A673 (cell line): ENCODE results near the gene SLC31A2.

Experiments
- EZH2 ChIP-seq: fragments of 200-600 bp; sonication (generic); IDR thresholded peaks from 2 replicates; pipeline ENCODE4 v1.6.1; 2017; ENCODE audit warnings: borderline replicate concordance, low read depth, mild to moderate bottlenecking, mixed read lengths, antibody characterized with exemption, low read length; ENCODE audit not compliant: poor library complexity, severe bottlenecking
- TF ChIP-seq, protein P1 (sequence below): fragments of 300-800, 200-600 bp; sonication (generic); conservative IDR thresholded peaks from 2 replicates; pipeline ENCODE4 v1.5.1; 2017; ENCODE audit warnings: low read depth, mild to moderate bottlenecking, antibody characterized with exemption, low read length, moderate library complexity, mixed read lengths

DNA sequence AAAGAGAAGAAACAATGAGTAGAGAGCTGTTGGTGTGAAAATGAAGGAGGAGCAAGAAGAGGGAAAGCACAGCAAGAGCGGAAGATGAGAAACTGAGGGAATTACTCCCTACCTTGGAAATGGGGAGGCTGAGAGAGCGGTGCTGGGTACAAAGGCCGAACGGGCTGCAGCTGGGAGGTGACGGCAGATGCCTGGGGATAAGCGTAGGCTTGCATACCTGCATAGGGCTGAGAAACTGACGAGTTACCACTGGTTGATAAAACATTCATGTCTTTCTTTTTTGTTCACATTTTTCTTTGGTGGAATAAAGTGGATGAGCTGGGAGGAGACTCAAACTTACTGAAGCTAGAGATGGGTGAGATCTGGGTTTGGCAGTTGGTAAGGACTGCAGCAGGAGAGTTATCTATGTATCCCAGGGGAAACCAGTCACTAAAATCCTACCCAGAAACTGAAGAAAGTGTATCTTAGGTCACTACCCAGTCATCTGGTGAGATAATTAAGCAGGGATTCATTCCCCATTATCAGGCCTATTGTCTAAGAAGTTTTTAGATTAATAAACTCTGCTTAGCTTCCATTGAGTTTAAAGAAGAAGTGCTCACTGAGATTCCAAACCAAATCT, 35.4 kb downstream of the SLC31A2 start:
- TF ChIP-seq, protein P1, sequence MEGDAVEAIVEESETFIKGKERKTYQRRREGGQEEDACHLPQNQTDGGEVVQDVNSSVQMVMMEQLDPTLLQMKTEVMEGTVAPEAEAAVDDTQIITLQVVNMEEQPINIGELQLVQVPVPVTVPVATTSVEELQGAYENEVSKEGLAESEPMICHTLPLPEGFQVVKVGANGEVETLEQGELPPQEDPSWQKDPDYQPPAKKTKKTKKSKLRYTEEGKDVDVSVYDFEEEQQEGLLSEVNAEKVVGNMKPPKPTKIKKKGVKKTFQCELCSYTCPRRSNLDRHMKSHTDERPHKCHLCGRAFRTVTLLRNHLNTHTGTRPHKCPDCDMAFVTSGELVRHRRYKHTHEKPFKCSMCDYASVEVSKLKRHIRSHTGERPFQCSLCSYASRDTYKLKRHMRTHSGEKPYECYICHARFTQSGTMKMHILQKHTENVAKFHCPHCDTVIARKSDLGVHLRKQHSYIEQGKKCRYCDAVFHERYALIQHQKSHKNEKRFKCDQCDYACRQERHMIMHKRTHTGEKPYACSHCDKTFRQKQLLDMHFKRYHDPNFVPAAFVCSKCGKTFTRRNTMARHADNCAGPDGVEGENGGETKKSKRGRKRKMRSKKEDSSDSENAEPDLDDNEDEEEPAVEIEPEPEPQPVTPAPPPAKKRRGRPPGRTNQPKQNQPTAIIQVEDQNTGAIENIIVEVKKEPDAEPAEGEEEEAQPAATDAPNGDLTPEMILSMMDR: no peak
- no peak for TF ChIP-seq EZH2
